Neural cell (in vitro differentiated cells): ENCODE results near the gene EEF1A2. TPM values are rescaled to one million over a fixed set of nuclear protein-coding genes. Genes with fewer than 3 reads are reported as not detected.
A peak's percentile ranks its signal among the peaks of the same experiment; 100 is the strongest.

ENCODE experiments used
- H2AFZ ChIP-seq: fragments of 200-600, 300-800 bp; sonication (generic), shearing (Covaris generic); 2 replicates; pipeline ENCODE4 v1.6.0; 2014; ENCODE audit warnings: low read depth, mild to moderate bottlenecking, antibody characterized with exemption, low read length, moderate library complexity
- H3F3A ChIP-seq: fragments of 200-600 bp; shearing (Covaris generic); 2 replicates; pipeline ENCODE4 v1.6.1; 2016; ENCODE audit warnings: mild to moderate bottlenecking, moderate library complexity, mixed read lengths, antibody characterized with exemption, low read length; ENCODE audit not compliant: insufficient read depth, poor library complexity, severe bottlenecking
- H3K27ac ChIP-seq: fragments of 200-600, 300-800 bp; sonication (generic), shearing (Covaris generic); 2 replicates; pipeline ENCODE4 v1.5.1; 2014; ENCODE audit warnings: mild to moderate bottlenecking, low read length, moderate library complexity
- H3K27me3 ChIP-seq: fragments of 300-800, 200-600 bp; sonication (generic), shearing (Covaris generic); 2 replicates; pipeline ENCODE4 v1.6.0; 2014; ENCODE audit warnings: mild to moderate bottlenecking, low read depth, low read length, moderate library complexity; ENCODE audit not compliant: insufficient read depth
- H3K36me3 ChIP-seq: fragments of 300-800, 200-600 bp; sonication (generic), shearing (Covaris generic); 2 replicates; pipeline ENCODE4 v1.5.1; 2014; ENCODE audit warnings: mild to moderate bottlenecking, antibody characterized with exemption, low read length, moderate library complexity; ENCODE audit not compliant: insufficient read depth
- H3K4me2 ChIP-seq: fragments of 300-800, 200-600 bp; sonication (generic), shearing (Covaris generic); 2 replicates; pipeline ENCODE4 v1.6.0; 2014; ENCODE audit warnings: mild to moderate bottlenecking, low read length
- H3K4me3 ChIP-seq: fragments of 300-800, 200-600 bp; sonication (generic), shearing (Covaris generic); 2 replicates; pipeline ENCODE4 v1.5.1; 2014; ENCODE audit warnings: mild to moderate bottlenecking, low read length, moderate library complexity
- H3K79me2 ChIP-seq: fragments of 200-600 bp; shearing (Covaris generic); replicated peaks from 2 replicates; pipeline ENCODE4 v1.6.0; 2014; ENCODE audit warnings: mild to moderate bottlenecking, low read length, moderate library complexity; ENCODE audit not compliant: insufficient read depth
- H3K9ac ChIP-seq: fragments of 300-800, 200-600 bp; sonication (generic), shearing (Covaris generic); 2 replicates; pipeline ENCODE4 v1.6.1; 2016; ENCODE audit warnings: mild to moderate bottlenecking, low read length, mixed read lengths
- H3K9me2 ChIP-seq: fragments of 200-600 bp; shearing (Covaris generic); 2 replicates; pipeline ENCODE4 v1.6.1; 2016; ENCODE audit warnings: mild to moderate bottlenecking, low read length, mixed read lengths; ENCODE audit not compliant: insufficient read depth
- H3K9me3 ChIP-seq: fragments of 200-600, 300-800 bp; sonication (generic), shearing (Covaris generic); 2 replicates; pipeline ENCODE4 v1.6.1; 2016; ENCODE audit warnings: mild to moderate bottlenecking, mixed run types, low read length, moderate library complexity, mixed read lengths
- H4K20me1 ChIP-seq: fragments of 200-600 bp; shearing (Covaris generic); 2 replicates; pipeline ENCODE4 v1.6.1; 2016; ENCODE audit warnings: mild to moderate bottlenecking, mixed run types; ENCODE audit not compliant: insufficient read depth
- EP300 ChIP-seq: fragments of 450-650 bp; conservative IDR thresholded peaks from 2 replicates; pipeline ENCODE4 v1.6.1; 2014; ENCODE audit warnings: antibody characterized with exemption, mild to moderate bottlenecking, moderate library complexity; ENCODE audit not compliant: poor library complexity, severe bottlenecking
- MXI1 ChIP-seq: fragments of 450-650 bp; conservative IDR thresholded peaks from 2 replicates; pipeline ENCODE4 v1.6.1; 2014; ENCODE audit warnings: antibody characterized with exemption, mild to moderate bottlenecking; ENCODE audit not compliant: poor library complexity, severe bottlenecking
- POLR2AphosphoS5 ChIP-seq: IDR thresholded peaks from 2 replicates; pipeline ENCODE4 v1.6.1; 2012
- RAD21 ChIP-seq: fragments of 450-650 bp; conservative IDR thresholded peaks from 2 replicates; pipeline ENCODE4 v1.6.1; 2014; ENCODE audit warnings: antibody characterized with exemption, mild to moderate bottlenecking, moderate library complexity
- REST ChIP-seq: IDR thresholded peaks from 2 replicates; pipeline ENCODE4 v1.6.1; 2012; ENCODE audit warnings: borderline replicate concordance
- SMC3 ChIP-seq: fragments of 450-650 bp; conservative IDR thresholded peaks from 2 replicates; pipeline ENCODE4 v1.6.1; 2014; ENCODE audit warnings: antibody characterized with exemption, mild to moderate bottlenecking, moderate library complexity; ENCODE audit not compliant: poor library complexity
- TAF1 ChIP-seq: IDR thresholded peaks from 2 replicates; pipeline ENCODE4 v1.6.1; 2012; ENCODE audit warnings: low read depth
- polyA plus RNA-seq: library from polyadenylated mRNA; depleted of rRNA; stranded (reverse); fragments of >200 nt; gene quantifications from 2 replicates; pipeline ENCODE4 v1.2.3, GENCODE V29; 2014
- TF ChIP-seq, protein P1 (sequence below): fragments of 450-650 bp; IDR thresholded peaks from 2 replicates; pipeline ENCODE4 v1.5.1; 2014; ENCODE audit warnings: antibody characterized with exemption, mild to moderate bottlenecking, moderate library complexity; ENCODE audit not compliant: poor library complexity, severe bottlenecking

Gene EEF1A2
- polyA plus RNA-seq, 1 donor from 2014 or later = 208 TPM

DNA sequence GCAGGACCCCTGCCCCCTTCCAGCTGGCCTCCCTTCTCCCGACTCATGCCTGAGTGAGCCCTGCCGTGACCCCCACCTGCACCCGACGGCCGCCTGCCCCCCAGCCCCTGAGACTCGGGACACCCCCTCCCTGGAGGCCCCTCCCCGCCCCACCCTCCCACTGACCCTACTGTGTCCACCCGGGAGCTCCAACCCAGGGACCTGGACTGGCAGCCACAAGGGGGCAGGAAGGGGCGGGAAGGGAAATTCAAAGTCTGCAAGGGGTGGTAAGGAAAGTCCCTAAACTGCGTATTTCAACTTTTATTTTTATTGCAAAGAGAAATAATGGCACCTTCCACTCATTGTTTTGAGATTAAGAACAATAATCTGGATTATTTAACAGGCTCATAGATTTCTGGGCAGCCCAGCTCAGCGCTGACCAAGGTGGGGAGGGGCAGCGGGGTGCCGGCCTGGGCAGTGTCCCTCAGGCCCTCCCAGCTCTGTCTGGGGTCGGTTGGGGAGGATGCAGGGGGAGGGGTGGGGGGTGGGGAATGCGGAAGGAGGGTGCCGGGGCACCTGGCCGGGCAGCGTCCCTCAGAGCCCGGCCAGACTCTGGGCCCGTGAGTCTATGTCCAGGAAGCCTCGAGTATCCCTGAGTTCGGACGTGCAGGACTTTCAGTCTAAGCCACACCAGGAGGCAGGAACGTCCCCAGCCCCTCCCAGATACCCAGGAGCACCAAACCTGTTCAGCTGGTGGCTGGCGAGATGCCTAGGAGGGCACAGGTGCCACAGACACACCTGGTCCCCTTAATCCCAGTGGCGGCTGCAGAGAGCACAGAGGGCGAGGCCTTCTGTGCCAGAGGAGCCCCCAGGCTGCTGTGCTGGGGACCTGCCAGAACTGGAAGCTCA is 39.6 kb upstream of the EEF1A2 start:
- H3K79me2 ChIP-seq = no peaks in the 10 kb centered on the region
- no peaks in the 10 kb centered on the region for H3K36me3 ChIP-seq
- H3K4me3 ChIP-seq = no peak overlapping the region
- no peaks in the 10 kb centered on the region for H3K9me2 ChIP-seq
- TF ChIP-seq POLR2AphosphoS5 (no peak), MXI1 (no peak), RAD21 (no peak), SMC3 (no peak), TAF1 (no peak)
- TF ChIP-seq, protein P1, sequence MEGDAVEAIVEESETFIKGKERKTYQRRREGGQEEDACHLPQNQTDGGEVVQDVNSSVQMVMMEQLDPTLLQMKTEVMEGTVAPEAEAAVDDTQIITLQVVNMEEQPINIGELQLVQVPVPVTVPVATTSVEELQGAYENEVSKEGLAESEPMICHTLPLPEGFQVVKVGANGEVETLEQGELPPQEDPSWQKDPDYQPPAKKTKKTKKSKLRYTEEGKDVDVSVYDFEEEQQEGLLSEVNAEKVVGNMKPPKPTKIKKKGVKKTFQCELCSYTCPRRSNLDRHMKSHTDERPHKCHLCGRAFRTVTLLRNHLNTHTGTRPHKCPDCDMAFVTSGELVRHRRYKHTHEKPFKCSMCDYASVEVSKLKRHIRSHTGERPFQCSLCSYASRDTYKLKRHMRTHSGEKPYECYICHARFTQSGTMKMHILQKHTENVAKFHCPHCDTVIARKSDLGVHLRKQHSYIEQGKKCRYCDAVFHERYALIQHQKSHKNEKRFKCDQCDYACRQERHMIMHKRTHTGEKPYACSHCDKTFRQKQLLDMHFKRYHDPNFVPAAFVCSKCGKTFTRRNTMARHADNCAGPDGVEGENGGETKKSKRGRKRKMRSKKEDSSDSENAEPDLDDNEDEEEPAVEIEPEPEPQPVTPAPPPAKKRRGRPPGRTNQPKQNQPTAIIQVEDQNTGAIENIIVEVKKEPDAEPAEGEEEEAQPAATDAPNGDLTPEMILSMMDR = no peak
- H3K9me3 ChIP-seq = no peaks in the 10 kb centered on the region
- H3K27ac ChIP-seq = no peak overlapping the region
- H3K9ac ChIP-seq = no peak overlapping the region
- no peaks in the 10 kb centered on the region for H3F3A ChIP-seq
- no peak overlapping the region for H2AFZ ChIP-seq
- H3K27me3 ChIP-seq = no peaks in the 10 kb centered on the region
- no peak overlapping the region for H3K4me2 ChIP-seq
- no peaks in the 10 kb centered on the region for H4K20me1 ChIP-seq

GRCh38 chr20:63537525-63538203 is 38.8 kb upstream of the EEF1A2 start:
- Histone ChIP-seq H3K9ac (no peak overlapping the region), H3K36me3 (no peaks in the 10 kb centered on the region), H3K9me3 (no peaks in the 10 kb centered on the region), H2AFZ (no peak overlapping the region), H3K9me2 (no peaks in the 10 kb centered on the region), H3K4me3 (no peak overlapping the region), H4K20me1 (no peaks in the 10 kb centered on the region), H3K27me3 (no peaks in the 10 kb centered on the region), H3K27ac (no peak overlapping the region), H3K4me2 (no peak overlapping the region), H3F3A (no peaks in the 10 kb centered on the region), H3K79me2 (no peaks in the 10 kb centered on the region)
- TF ChIP-seq SMC3 (peak; percentile 85), EP300 (no peak), POLR2AphosphoS5 (no peak), RAD21 (peak; percentile 91), REST (no peak), MXI1 (no peak)
- TF ChIP-seq, protein P1 = peak; percentile 89
